T-helper 2 cell treated with Interferon-gamma antibody and Interleukin-4, amounts not matched to agents 100 ng/mL and 5 ng/mL, for 36 hours (primary cell): ENCODE measurements around the gene IGFBP5. TPM values are rescaled to one million over a fixed set of nuclear protein-coding genes. Genes with fewer than 3 reads are reported as not detected.

Experiments
- intact Hi-C: fragments of 100-400 bp; cut with micrococcal nuclease; formaldehyde crosslinking; loops from one replicate; pipeline ENCODE4 v1.15.1; 2023
- total RNA-seq: library from RNA; stranded (reverse); gene quantifications from 2 replicates; pipeline ENCODE4 v1.2.3, GENCODE V29; 2022

Gene IGFBP5
- total RNA-seq, 1 donor from 2014 or later, result not detected

DNA sequence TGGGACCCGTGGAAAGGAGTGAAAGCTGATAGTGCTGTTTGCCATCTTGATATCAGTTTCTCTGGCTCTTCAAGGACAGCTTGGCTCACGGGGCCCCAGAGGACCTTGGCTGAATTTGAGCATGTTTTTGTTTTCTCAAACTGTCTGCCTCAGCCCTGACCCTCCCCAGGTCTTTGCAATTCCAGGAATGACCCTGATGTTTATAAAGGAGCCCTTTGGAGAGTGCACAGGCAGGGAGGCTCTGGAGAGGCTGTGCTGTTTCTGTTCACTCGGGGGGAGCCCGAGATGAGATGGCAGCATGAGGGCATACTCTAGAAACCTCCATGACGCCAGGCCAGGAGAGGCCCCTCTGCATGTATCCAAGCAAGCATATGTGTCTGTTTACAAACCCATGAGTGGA, 45.8 kb downstream of the IGFBP5 start:
- intact Hi-C loops, result no loop called here

GRCh38 chr2:216648105-216648504, 47.2 kb downstream of the IGFBP5 start:
- intact Hi-C loops, result no loop called here

DNA sequence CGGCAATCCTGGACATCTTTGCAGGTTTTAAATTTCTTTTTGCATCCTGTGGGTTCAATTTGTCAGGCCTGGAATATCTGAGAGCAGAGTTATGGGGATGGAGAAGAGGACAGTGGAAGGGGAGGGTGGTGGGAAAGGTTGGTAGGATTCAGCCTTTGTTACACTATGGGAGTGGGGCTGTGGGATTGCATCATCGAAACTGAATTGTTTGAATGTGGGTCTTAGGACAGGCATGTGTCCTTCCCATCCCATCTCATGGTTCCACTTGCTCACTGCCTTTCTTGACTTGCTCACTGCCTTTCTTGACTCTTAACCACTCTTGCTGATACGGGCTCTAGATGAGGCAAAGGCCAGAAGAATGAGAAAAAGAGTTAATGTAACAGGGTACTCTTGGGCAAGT, 49.2 kb downstream of the IGFBP5 start:
- intact Hi-C loops, result no loop called here

- intact Hi-C loops, result no loop called here
Observed at GRCh38 chr2:216645636-216645950, 49.8 kb downstream of the IGFBP5 start.

GRCh38 chr2:216644842-216645635, 50.3 kb downstream of the IGFBP5 start:
- intact Hi-C loops, result no loop called here

DNA sequence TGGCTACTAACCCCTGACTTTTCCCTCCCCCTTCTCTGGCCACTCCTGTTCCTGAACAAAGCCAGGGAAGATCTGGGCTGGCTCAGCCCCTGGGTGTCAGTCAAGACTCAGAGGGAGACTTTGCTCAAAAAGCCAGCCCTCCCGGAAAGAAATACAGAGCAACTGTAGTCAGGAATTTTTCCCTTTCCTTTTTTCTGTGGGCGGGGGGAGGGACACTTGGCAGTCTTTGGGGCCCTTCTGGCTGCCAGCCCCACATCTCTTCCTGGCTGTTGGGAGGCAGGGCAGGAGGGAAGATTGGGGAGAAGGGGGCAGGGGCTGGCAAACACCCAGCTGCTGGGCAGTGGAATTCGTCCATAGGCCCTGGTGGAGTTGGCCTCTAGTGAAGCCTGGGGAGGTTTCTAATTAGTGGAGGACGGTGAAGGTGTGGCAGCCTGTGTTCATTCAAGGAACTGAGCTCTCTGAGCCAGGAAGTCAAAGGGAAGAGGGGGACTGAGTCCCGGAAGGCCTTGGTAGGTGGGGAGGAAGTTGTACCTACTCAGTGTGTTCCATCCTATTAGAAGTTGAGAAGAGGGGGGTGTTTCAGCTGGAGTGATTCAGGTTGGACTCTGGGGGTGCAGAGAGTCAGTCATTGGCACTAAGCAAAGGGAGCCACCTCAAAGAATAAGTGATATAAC, 51.2 kb downstream of the IGFBP5 start:
- intact Hi-C loops, result no loop called here

DNA sequence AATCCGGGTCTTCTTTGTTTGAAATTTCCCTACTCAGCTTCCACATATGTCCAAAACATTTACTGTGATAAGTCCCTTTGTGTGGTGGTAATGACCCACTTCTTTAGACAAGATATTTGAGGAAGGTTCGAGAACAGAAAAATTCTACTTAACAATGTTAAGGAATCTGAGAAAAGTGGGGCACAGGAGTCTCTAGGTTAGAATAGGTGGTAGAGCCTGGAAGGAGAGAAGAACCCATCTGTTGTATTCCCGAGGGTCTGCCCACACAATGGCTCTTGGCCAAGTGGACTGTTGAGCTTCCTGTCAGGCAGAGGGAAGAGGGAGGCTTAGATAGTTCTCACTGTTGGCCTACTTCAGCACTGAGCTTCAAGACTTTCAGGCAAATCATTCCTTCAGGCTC, 57.9 kb downstream of the IGFBP5 start:
- intact Hi-C loops, result no loop called here

GRCh38 chr2:216636551-216637450, 58.5 kb downstream of the IGFBP5 start:
- intact Hi-C loops, result no loop called here

DNA sequence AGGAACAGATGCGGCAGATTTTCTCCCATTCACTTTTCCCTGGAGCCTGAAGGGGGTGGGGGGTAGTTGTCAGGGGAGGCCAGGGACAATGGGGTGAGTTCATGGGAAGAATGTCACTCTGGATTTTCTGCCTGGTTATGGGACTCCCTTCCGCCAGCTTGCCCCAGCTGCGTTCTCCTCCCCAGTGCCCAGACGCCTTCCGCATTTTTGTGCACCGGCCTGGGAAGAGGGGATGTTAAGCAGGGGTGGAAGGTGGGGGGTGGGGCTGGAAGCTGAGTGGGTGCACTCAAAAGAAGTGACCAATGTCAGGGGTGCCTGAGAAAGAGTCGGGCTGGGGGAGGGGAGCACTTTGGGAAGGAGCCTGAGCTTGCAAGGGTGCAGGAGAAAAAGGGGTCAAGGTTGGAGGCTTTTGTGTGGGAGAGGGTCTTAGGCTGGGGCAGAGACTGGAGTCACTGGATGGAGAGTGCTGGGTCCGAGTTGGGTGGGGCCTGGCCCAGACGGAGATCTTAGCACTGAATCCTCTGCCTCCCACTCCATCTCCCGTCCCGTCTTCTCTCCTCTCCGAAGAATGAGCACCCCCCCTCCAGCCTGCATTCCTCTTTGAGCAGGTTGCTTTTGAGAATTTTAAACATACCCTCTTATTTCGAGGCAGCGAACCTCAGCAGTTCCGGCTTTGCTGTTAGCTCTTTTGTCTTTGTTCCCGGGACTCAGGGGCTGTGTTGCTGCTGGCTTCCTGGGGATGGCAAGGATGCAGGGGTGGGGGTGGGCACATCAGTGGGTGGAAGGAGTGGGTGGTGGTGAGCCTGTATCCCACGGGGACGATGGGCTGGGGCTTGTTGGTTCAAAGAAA, 59.4 kb downstream of the IGFBP5 start:
- intact Hi-C loops, result no loop called here

DNA sequence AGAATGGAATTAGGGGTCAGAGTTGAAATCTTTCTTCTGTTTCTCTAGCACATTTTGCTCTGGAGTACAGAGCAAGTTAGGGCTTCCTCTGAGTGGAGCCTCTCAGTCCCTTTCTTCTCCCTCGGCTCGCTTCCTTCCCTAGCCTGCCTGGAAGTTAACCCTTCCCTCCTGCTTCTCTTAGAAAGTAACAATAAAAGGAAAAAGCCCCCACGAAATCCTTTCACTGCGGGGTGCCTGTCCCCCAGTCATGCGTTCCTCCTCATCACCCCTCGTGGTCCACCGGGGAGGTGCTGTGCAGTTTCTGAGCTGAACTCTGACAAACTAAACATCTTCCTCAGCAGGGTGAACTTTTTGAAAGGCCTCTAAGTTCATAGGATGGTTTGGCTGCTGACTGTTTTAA, 60.2 kb downstream of the IGFBP5 start:
- intact Hi-C loops, result no loop called here

DNA sequence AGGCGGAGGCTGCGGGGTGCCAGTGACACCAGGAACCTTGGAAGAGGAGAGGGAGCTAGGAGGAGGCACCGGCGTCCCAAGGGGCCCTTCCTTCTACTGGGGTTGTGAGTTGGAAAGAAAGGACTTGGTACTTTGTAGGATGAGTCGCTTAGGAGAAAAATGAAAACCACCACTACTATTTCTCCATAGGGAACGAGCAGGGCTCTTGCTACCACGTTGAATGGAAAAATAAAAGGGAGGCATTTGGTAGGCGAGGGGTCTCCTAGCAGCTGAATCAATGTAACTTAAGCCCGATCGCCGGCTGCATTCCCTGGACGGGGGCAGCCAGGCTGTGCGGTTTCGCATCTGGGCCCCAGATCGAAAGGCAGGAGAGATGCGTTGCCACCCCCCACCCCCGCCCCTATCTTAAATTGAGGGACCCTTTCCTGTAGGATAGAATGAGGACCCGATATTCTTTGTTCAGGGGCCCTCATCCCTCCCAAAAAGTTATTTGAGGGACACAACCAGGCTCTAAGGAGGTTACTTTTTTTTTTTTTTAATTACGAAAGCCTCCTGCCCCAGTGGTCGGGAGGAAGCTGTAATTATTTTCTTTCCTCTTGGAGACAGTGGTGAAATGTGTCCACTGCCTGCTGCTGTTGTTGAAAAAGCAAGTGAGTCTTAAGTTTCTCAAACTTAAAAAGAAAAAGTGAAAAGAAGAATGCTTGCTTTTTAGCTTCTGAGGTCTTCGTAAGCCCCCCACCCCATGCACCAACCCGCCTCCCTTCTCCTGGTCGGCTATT, 60.8 kb downstream of the IGFBP5 start:
- intact Hi-C loops, result no loop called here

GRCh38 chr2:216633616-216634369, 61.6 kb downstream of the IGFBP5 start:
- intact Hi-C loops, result loop anchor here (2.0 kb wide), 1 partner anchor 27 kb away; no protein-coding TSS in a partner anchor

DNA sequence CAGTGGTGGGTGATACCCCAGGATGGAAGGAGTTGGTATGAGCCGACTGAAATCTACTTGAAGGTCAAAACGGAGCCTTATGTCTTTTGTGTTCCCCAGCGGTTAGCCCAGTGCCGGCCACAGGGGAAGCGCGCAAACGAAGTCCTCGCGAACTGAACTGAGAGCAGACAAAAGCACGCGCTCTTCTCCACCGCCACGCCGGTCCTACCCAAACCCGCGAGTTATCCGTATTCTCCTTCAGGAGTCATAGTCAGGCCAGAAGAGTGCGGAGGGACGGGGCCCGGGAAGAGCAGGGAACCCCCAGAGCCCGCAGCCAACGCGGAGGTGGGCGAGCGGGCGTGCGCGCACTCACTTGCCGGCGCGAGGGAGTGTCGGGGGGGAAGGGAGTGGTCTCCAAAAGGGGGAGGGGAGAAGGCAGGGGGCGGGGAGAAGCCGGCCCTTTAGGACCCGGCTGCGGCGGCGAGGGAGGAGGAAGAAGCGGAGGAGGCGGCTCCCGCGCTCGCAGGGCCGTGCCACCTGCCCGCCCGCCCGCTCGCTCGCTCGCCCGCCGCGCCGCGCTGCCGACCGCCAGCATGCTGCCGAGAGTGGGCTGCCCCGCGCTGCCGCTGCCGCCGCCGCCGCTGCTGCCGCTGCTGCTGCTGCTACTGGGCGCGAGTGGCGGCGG, 62.3 kb downstream of the IGFBP5 start, which contains the start of gene IGFBP2:
TSS of gene IGFBP2 (plus strand) at position 469 of the 664 bp plus-strand sequence. CDS start at position 573, 104 bp downstream.
- intact Hi-C loops, result loop anchor here (2.0 kb wide), 1 partner anchor 26 kb away; no protein-coding TSS in a partner anchor

DNA sequence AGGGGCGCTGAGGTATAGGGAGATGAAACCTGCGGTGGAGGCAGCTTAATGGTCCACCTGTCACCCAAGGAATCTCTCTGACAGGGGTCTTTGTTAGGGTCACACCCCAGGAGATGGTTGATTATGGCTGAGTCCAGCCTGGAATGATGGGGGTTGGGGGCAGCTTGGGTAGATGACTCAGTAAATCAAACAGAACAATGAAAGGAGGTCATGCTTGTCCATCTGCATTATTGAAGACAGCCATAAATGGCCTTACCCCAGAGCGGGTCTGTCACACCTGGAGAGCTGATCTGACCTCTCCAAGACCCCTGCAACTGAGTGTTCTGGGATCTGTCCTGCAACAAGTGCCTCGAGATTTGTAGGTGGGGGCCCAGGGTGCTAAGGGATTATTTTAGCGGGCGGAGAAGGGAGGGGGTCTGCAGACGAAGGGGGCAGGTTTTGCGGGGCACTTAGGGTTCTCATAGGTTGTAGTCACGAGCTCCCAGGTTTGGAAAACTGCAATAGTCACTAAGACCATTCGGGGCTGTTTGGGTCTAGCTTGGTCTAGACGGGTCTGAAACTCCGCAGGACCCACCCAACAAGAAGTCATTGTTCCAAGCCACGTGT, 62.9 kb downstream of the IGFBP5 start:
- intact Hi-C loops, result loop anchor here (2.0 kb wide), 1 partner anchor 26 kb away; no protein-coding TSS in a partner anchor

DNA sequence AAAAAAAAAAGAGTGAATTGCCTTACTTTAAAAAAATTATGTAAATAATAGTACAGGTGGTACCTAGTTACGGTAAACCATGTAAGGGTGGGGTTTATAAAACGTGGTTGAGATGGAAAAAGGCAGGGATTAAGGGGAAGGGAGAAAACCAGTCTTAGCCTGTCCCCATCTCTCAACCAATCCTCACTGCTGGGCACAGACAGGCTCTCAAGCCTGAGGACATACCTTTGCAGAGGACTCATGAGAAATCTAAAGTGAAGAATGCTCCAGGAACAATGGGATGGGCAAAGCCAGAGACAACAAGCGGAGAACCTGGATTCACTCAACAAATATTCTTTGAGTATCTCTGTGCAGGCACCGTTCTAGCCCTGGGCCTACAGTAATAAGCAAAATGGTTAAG, 65.6 kb downstream of the IGFBP5 start:
- intact Hi-C loops, result no loop called here

DNA sequence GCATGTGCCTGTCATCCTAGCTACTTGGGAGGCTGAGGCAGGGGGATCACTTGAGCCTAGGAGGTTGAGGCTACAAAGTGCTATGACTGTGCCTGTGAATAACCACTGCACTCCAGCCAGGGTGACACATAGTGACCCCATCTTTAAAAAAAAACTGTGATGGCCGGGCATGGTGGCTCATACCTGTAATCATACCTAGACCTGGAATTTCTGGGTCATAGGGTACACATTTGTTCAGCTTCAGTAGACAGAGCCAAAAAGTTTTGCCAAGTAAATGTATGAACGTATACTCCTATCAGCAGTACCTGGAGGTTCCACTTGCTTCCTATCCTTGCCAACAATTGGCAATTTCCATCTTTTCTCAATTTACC, 68.5 kb downstream of the IGFBP5 start:
- intact Hi-C loops, result no loop called here

GRCh38 chr2:216626168-216626874, 69.0 kb downstream of the IGFBP5 start:
- intact Hi-C loops, result no loop called here

DNA sequence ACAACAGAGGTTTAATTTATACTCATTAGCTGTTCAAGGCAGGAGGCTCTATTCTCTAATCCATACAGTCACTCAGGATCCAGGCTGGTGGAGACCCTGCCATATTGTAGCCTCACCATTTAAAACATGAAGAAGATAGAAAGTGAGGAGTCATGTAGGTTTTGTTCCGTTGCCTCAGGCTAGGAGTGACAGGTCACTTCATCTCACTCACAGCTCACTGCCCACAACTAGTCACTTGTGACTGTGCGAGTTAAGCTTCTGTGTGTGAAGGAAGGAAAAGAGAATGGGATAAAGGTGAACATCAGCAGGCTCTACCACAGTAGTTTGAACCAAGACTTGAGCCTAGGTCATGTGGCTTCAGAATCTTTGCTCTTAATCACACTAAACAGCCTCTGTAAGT, 71.1 kb downstream of the IGFBP5 start:
- intact Hi-C loops, result no loop called here
